Pancreas (tissue), 10 donors: ENCODE measurements around the gene PDF. TPM values are rescaled to one million over a fixed set of nuclear protein-coding genes. Genes with fewer than 3 reads are reported as not detected.
A peak's percentile ranks its signal among the peaks of the same experiment; 100 is the strongest.
"Not testable (repeated sequence)": the region's sequence is repeated elsewhere in the genome, so short reads cannot be mapped to it uniquely, and the experiment has no call there.

Experiments
- ATAC-seq, 4 donors: fragments of 200-7000 bp; cut with Tn5 transposase; one replicate each; pipeline versions ENCODE4 v1.8.0 to v1.9.1; 2020; ENCODE audit warnings: mild to moderate bottlenecking in 4 of 4, moderate library complexity in 4 of 4
- DNase-seq, 6 donors: peaks; one replicate each; pipeline ENCODE4 v3.0.0-alpha.2; 2020
- FAIRE-seq: peaks from 2 replicates; lab custom pipeline; 2012; peaks lifted over from hg19 to GRCh38; lab: Jason Lieb, UNC
- H3K27ac ChIP-seq, 4 donors: fragments of 200-600 bp; sonication (generic); 1 replicate in 3 of 4; 2 replicates in 1 of 4; pipeline versions ENCODE4 v1.5.0 to v1.8.0; 2020
- H3K27me3 ChIP-seq, 4 donors: fragments of 200-600 bp; one replicate each; pipeline ENCODE4 v1.8.0; 2021
- H3K36me3 ChIP-seq, 3 donors: fragments of 200-600 bp; sonication (generic) in 1 of 3; one replicate each; pipeline versions ENCODE4 v1.5.0 to v1.8.0; 2020 to 2021
- H3K4me1 ChIP-seq, 3 donors: fragments of 200-600 bp; one replicate each; pipeline ENCODE4 v1.8.0; 2021
- H3K4me3 ChIP-seq, 4 donors: fragments of 200-600 bp; sonication (generic) in 2 of 4; one replicate each; pipeline versions ENCODE4 v1.5.0 to v1.8.0; 2020 to 2021
- H3K9me3 ChIP-seq, 4 donors: fragments of 200-600 bp; one replicate each; pipeline ENCODE4 v1.8.0; 2021
- CTCF ChIP-seq, 4 donors: fragments of 200-600 bp; sonication (generic) in 3 of 4; IDR thresholded peaks; one replicate each; pipeline versions ENCODE4 v1.5.0 to v1.8.0; 2021; ENCODE audit warnings: antibody characterized with exemption in 4 of 4
- WGBS, 2 donors: extraction: QIAGEN DNeasy Blood & Tissue Kit; methylation state at CpG; one replicate each; pipeline ENCODE4 v1.1.7; 2013; 5-methylcytosine and 5-hydroxymethylcytosine counted together
- intact Hi-C, 3 donors: fragments of 100-400 bp; cut with DNase I; formaldehyde crosslinking; loops; one replicate each; pipeline versions ENCODE4 v1.11.1 to v1.14.2; 2022
- polyA plus RNA-seq, 2 donors: library from polyadenylated mRNA; stranded (reverse); fragments of 200-250 nt; gene quantifications; one replicate each; pipeline ENCODE4 v1.2.3, GENCODE V29; 2013
- total RNA-seq, 6 donors: library from RNA; stranded (reverse); fragmentation: NEBNext Ultra II Directional in 4 of 6; extraction: Animal tissue kit (Norgen Biotek cat#: 25700) in 4 of 6; gene quantifications; one replicate each; pipeline versions ENCODE4 v1.2.1 to v1.2.4, GENCODE V29; 2021 to 2023
- donor health status: healthy with polysubstance abuse.
- donor health status: DM: no; HTN: no; CAD: no; lungs with moderate emphysema.
- donor health status: DM: no; HTN: no; CAD: no.
- donor health status: control.
- donor health status: control.
- donor health status: Bipolar disorder and iron deficiency.
- donor health status: DM: yes; HTN: yes; CAD: no.
- donor health status: DM: no; HTN: no; CAD: no.
- donor health status: DM: no; HTN: no; CAD: no.
- donor health status: DM: yes; HTN: yes; CAD: no.

The PDF gene
- total and polyA plus RNA-seq, 8 donors, result 2.2 to 14.0 (median 6.3) TPM

DNA sequence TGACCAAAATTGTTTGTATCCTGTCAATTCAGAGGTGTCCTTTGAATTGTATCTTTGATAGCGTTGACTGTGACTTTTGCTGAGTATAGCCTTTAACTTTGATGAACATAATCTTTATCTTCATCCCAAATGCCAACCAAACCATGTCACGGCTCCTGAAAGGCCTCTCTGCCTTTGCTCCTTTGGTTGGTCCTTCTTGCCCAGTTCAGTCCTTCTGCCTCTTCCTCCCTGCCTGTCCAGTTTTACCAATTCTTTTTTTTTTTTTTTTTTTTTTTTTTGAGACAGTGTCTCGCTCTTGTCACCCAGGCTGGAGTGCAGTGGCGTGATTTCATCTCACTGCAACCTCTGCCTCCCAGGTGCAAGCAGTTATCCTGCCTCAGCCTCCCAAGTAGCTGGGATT lies 32.1 kb downstream of the PDF start:
- Histone ChIP-seq H3K4me3 (no peak overlapping the region), H3K36me3 (no peaks in the 10 kb centered on the region), H3K27me3 (no peaks in the 10 kb centered on the region), H3K9me3 (no peaks in the 10 kb centered on the region), H3K4me1 (no peaks in the 10 kb centered on the region), H3K27ac (no peak overlapping the region)
- DNase-seq (no peak), ATAC-seq (no peak), FAIRE-seq (no peak)
- 93 to 99% methylated on average over 4 of the region's 4 CpGs for WGBS, 2 donors
- TF ChIP-seq CTCF (IDR thresholded peaks at IDR 0.05), result no peak
- intact Hi-C loops, result no loop called here

DNA sequence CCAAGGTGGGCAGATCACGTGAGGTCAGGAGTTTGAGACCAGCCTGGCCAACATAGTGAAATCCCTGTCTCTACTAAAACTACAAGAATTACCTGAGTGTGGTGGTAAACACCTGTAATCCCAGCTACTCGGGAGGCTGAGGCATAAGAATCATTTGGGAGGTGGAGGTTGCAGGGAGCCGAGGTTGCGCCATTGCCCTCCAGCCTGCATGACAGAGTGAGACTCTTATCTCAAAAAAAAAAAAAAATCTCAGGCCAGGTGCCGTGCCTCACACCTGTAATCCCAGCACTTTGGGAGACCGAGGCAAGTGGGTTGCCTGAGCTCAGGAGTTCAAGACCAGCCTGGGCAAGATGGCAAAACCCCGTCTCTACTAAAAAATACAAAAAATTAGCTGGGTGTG lies 33.6 kb downstream of the PDF start:
- ATAC-seq, H3K4me1 ChIP-seq, H3K27ac ChIP-seq, DNase-seq, H3K9me3 ChIP-seq, H3K4me3 ChIP-seq, FAIRE-seq, H3K27me3 ChIP-seq, H3K36me3 ChIP-seq, intact Hi-C loops: not testable (repeated sequence)
- WGBS, 2 donors, result 96 to 97% methylated on average over 7 of the region's 7 CpGs

- Histone ChIP-seq H3K27ac (no peak overlapping the region), H3K4me1 (no peaks in the 10 kb centered on the region), H3K36me3 (no peaks in the 10 kb centered on the region), H3K4me3 (no peak overlapping the region), H3K27me3 (no peaks in the 10 kb centered on the region), H3K9me3 (no peaks in the 10 kb centered on the region)
- WGBS, 2 donors, result 89 to 94% methylated on average over 1 of the region's 1 CpG
- TF ChIP-seq CTCF (IDR thresholded peaks at IDR 0.05), result no peak
- DNase-seq, result no peak
- FAIRE-seq, result no peak
- no peak for ATAC-seq
- intact Hi-C loops, result no loop called here
Measured at GRCh38 chr16:69294051-69294450, 36.3 kb downstream of the PDF start.

- no peak for ATAC-seq
- no peak for FAIRE-seq
- Histone ChIP-seq H3K4me3 (no peak overlapping the region), H3K36me3 (no peaks in the 10 kb centered on the region), H3K27ac (no peak overlapping the region), H3K4me1 (no peaks in the 10 kb centered on the region), H3K9me3 (no peaks in the 10 kb centered on the region), H3K27me3 (no peaks in the 10 kb centered on the region)
- TF ChIP-seq CTCF (IDR thresholded peaks at IDR 0.05), result no peak
- intact Hi-C loops, result no loop called here
- 57% methylated on average over 3 of the region's 3 CpGs for WGBS, 2 donors
- DNase-seq, result no peak
Measured at GRCh38 chr16:69293401-69293800, 37.0 kb downstream of the PDF start.

GRCh38 chr16:69291657-69292056 lies 38.7 kb downstream of the PDF start:
- ATAC-seq, H3K4me1 ChIP-seq: not testable (repeated sequence)

DNA sequence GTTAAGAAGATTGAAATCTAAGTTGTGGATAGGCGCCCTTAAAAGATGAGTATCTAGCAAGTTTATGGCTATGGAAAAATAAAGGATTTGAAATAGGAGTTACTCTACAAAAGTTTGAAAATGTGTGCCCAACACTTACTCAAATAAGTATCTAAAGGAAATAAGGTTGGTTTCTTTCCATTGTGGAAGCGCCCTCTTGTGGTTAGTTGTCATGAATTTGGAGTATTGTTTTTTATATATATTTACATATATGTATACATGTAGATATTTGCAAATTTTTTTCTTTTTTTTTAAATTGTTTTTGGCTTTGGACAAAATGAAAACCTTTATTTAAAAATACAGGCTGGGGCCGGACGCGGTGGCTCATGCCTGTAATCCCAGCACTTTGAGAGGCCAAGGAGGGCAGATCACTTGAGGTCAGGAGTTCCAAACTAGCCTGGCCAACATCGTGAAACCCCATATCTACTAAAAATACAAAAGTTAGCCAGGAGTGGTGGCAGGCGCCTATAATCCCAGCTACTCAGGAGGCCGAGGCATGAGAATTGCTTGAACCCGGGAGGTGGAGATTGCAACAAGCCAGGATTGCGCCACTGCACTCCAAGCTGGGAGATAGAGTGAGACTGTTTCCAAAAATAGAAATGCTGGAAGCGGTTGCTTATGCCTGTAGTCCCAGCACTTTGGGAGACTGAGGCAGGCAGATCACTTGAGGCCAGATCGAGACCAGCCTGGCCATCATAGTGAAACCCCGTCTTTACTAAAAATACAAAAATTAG lies 43.3 kb downstream of the PDF start:
- TF ChIP-seq CTCF (IDR thresholded peaks at IDR 0.05), result peak; percentile 26 to 71 (median 40)
- FAIRE-seq (peak; percentile 96), DNase-seq (peak in 3 of 6 donors; percentile 15 to 34 (median 23)), ATAC-seq (peak; percentile 60 to 84 (median 76))
- Histone ChIP-seq H3K27ac (no peak overlapping the region), H3K4me1 (no peaks in the 10 kb centered on the region), H3K27me3 (no peaks in the 10 kb centered on the region), H3K36me3 (peaks cover 0 to 4% (median 0%) of the 10 kb centered on the region in 3 donors), H3K9me3 (no peaks in the 10 kb centered on the region), H3K4me3 (no peak overlapping the region)
- intact Hi-C loops, result loop anchor here in 2 of 3 donors (5.0 kb wide), 1 partner anchor 135 kb away; no protein-coding TSS in a partner anchor
- 51 to 57% methylated on average over 13 of the region's 13 CpGs for WGBS, 2 donors

More at GRCh38 chr16:69291657-69292056, 38.7 kb downstream of the PDF start:
- WGBS, 2 donors, result 92 to 97% methylated on average over 9 of the region's 9 CpGs
- H3K9me3 ChIP-seq, H3K4me3 ChIP-seq, FAIRE-seq, DNase-seq, intact Hi-C loops, H3K36me3 ChIP-seq, H3K27me3 ChIP-seq, H3K27ac ChIP-seq: not testable (repeated sequence)
